GM12878 (cell line): ENCODE data around the gene SPOCD1. TPM values are rescaled to one million over a fixed set of nuclear protein-coding genes. Genes with fewer than 3 reads are reported as not detected.

ENCODE experiments used
- ATAC-seq: fragments of 200-7000 bp; cut with Tn5 transposase; 3 replicates; pipeline ENCODE4 v1.9.1; 2020; ENCODE audit warnings: mild to moderate bottlenecking, moderate library complexity
- BruUV-seq: library from RNA; stranded (reverse); fragments of 400-500 nt; replicated peaks from 2 replicates; lab custom pipeline; 2021; lab: Mats Ljungman, UMichigan
- CTCF ChIA-PET: fragments of 300-600 bp; sonication (Branson Sonifier 250); formaldehyde crosslinking; extraction: SDS; loops from one replicate; lab custom pipeline; 2021; ENCODE audit warnings: inconsistent platforms; lab: Yijun Ruan, JAX
- POLR2A ChIA-PET: fragments of 350-600 bp; formaldehyde crosslinking; extraction: SDS; loops from one replicate; lab custom pipeline; 2021; ENCODE audit warnings: inconsistent platforms; lab: Charles Lee
- RAD21 ChIA-PET: fragments of 300-600 bp; sonication (Branson Sonifier 250); formaldehyde crosslinking; loops from one replicate; lab custom pipeline; 2023; ENCODE audit warnings: antibody characterized with exemption; ENCODE audit not compliant: unreplicated experiment; lab: Charles Lee
- SMC1A ChIA-PET: fragments of 300-600 bp; sonication (Branson Sonifier 250); formaldehyde crosslinking; loops from one replicate; lab custom pipeline; 2023; ENCODE audit not compliant: unreplicated experiment, uncharacterized antibody; lab: Charles Lee
- DNase-seq: peaks from one replicate; pipeline ENCODE4 v3.0.0-alpha.2; 2011; ENCODE audit warnings: low read depth, low spot score
- FAIRE-seq: peaks from 3 replicates; lab custom pipeline; 2011; peaks lifted over from hg19 to GRCh38; lab: Jason Lieb, UNC
- H2AFZ ChIP-seq: 2 replicates; pipeline ENCODE4 v1.6.0; 2011; ENCODE audit warnings: low read depth, low read length, control low read depth; ENCODE audit not compliant: control insufficient read depth
- H3K27ac ChIP-seq: 2 replicates; pipeline ENCODE4 v1.5.1; 2011; ENCODE audit warnings: control low read depth; ENCODE audit not compliant: control insufficient read depth, insufficient read depth
- H3K27me3 ChIP-seq, 2 experiments: replicated peaks in 1 of 2; 2 replicates each; pipeline versions ENCODE4 v1.6.0 to v1.6.1; 2011; ENCODE audit warnings: low read length in 1 of 2; ENCODE audit not compliant: control insufficient read depth in 2 of 2, insufficient read depth in 2 of 2
- H3K36me3 ChIP-seq, 2 experiments: 2 replicates each; pipeline ENCODE4 v1.5.1; 2011; ENCODE audit warnings: low read length in 1 of 2; ENCODE audit not compliant: control insufficient read depth in 2 of 2, insufficient read depth in 2 of 2
- H3K4me1 ChIP-seq: 2 replicates; pipeline ENCODE4 v1.6.1; 2011; ENCODE audit warnings: mild to moderate bottlenecking, low read length, moderate library complexity, mixed read lengths; ENCODE audit not compliant: control insufficient read depth, insufficient read depth
- H3K4me2 ChIP-seq: 2 replicates; pipeline ENCODE4 v1.6.0; 2011; ENCODE audit warnings: control low read depth; ENCODE audit not compliant: control insufficient read depth, insufficient read depth
- H3K4me3 ChIP-seq: fragments of 200-600 bp; sonication (generic); 2 replicates; pipeline ENCODE4 v1.5.1; 2016
- H3K79me2 ChIP-seq: 2 replicates; pipeline ENCODE4 v1.6.0; 2011; ENCODE audit warnings: low read length; ENCODE audit not compliant: control insufficient read depth, insufficient read depth
- H3K9ac ChIP-seq: 2 replicates; pipeline ENCODE4 v1.8.0; 2011; ENCODE audit warnings: low read length, control low read depth, mixed read lengths; ENCODE audit not compliant: control insufficient read depth, insufficient read depth
- H3K9me3 ChIP-seq: replicated peaks from 3 replicates; pipeline ENCODE4 v1.5.1; 2011; ENCODE audit warnings: mild to moderate bottlenecking, low read length; ENCODE audit not compliant: control insufficient read depth, insufficient read depth
- H4K20me1 ChIP-seq: 2 replicates; pipeline ENCODE4 v1.6.0; 2011; ENCODE audit not compliant: control insufficient read depth, insufficient read depth
- EZH2 ChIP-seq: IDR thresholded peaks from 2 replicates; pipeline ENCODE4 v1.6.1; 2012; ENCODE audit warnings: low read depth, mild to moderate bottlenecking, control low read depth, inconsistent platforms, low read length, borderline replicate concordance; ENCODE audit not compliant: control insufficient read depth
- IKZF2 ChIP-seq, 2 experiments: fragments of 450-650 bp; IDR thresholded peaks; 2 replicates each; pipeline ENCODE4 v1.6.1; 2017; ENCODE audit warnings: mild to moderate bottlenecking in 2 of 2, moderate library complexity in 2 of 2
- PML ChIP-seq: IDR thresholded peaks from 2 replicates; pipeline ENCODE4 v1.6.1; 2012; ENCODE audit warnings: low read length, inconsistent platforms
- POLR2AphosphoS2 ChIP-seq: IDR thresholded peaks from 2 replicates; pipeline ENCODE4 v1.6.1; 2011; ENCODE audit warnings: low read depth, mild to moderate bottlenecking, low read length, improper control_type of control experiment, moderate library complexity
- RBBP5 ChIP-seq: fragments of 200-600 bp; sonication (generic); conservative IDR thresholded peaks from 2 replicates; pipeline ENCODE4 v1.6.1; 2016
- ZBTB40 ChIP-seq: fragments of 450-650 bp; IDR thresholded peaks from 2 replicates; pipeline ENCODE4 v1.6.1; 2016; ENCODE audit warnings: mild to moderate bottlenecking, moderate library complexity, borderline replicate concordance
- ZNF687 ChIP-seq: fragments of 450-650 bp; IDR thresholded peaks from 2 replicates; pipeline ENCODE4 v1.6.1; 2017; ENCODE audit warnings: mild to moderate bottlenecking, moderate library complexity
- WGBS: methylation state at CpG from one replicate; pipeline ENCODE4 v1.1.6; 2016; ENCODE audit warnings: low lambda C conversion rate; ENCODE audit not compliant: insufficient replicate concordance, insufficient coverage; ENCODE audit errors: missing lambda C conversion rate; 5-methylcytosine and 5-hydroxymethylcytosine counted together
- in situ Hi-C: fragments of 300-500 bp; cut with MboI; formaldehyde crosslinking; loops from 9 replicates; pipeline ENCODE4 v1.14.3; 2018; ENCODE audit warnings: mixed read lengths
- intact Hi-C: fragments of 100-400 bp; cut with micrococcal nuclease; formaldehyde crosslinking; loops from one replicate; pipeline ENCODE4 v1.14.2; 2022; ENCODE audit not compliant: unreplicated experiment
- polyA plus RNA-seq, 11 experiments: library from polyadenylated mRNA; depleted of rRNA in 4 of 11; unstranded in 6 of 11; stranded (reverse) in 5 of 11; fragments of >200 nt; fragmentation: Nextera tagmentation in 4 of 11; fragmentation: Illumina TruSeq in 1 of 11; extraction: Ambion mirVana in 4 of 11; extraction: Trizol in 1 of 11; gene quantifications; 1 replicate in 1 of 11; 2 replicates in 10 of 11; pipeline versions ENCODE4 v1.2.1 to v1.2.3, GENCODE V29; 2011 to 2016; ENCODE audit warnings: inconsistent platforms in 2 of 11, missing spikeins in 2 of 11, low read depth in 1 of 11
- total RNA-seq, 4 experiments: library from RNA; depleted of rRNA in 3 of 4; stranded (reverse); fragments of >200 nt in 3 of 4; fragmentation: Illumina TruSeq in 1 of 4; extraction: Trizol in 1 of 4; gene quantifications; 2 replicates each; pipeline versions ENCODE4 v1.2.1 to v1.2.3, GENCODE V29; 2013 to 2021

Gene SPOCD1
- total and polyA plus RNA-seq, 10 of the 15 experiments (the other 5 are each of a cell fraction or from before 2014, with no cell fraction given) = 0.02 to 0.65 (median 0.13) TPM; not detected in 4

GRCh38 chr1:31857863-31858262, 42.0 kb upstream of the SPOCD1 start:
- ChIA-PET SMC1A (interaction anchor here (0.8 to 3.2 kb wide), 7 partner anchors 12 to 116 kb away, joined by 3 to 16 read pairs (median 4); no protein-coding TSS in a partner anchor), RAD21 (interaction anchor here (5.2 kb wide), 1 partner anchor 105 kb away, joined by 51 read pairs; no protein-coding TSS in a partner anchor), CTCF (interaction anchor here (1.4 to 5.5 kb wide), 2 partner anchors 78 to 107 kb away, joined by 3 to 42 read pairs; no protein-coding TSS in a partner anchor), POLR2A (no interaction called here)
- intact Hi-C loops (no loop called here), in situ Hi-C loops (no loop called here)
- Histone ChIP-seq H3K4me3 (no peak overlapping the region), H3K4me1 (no peaks in the 10 kb centered on the region), H3K79me2 (no peaks in the 10 kb centered on the region), H4K20me1 (no peaks in the 10 kb centered on the region), H3K36me3 (no peaks in the 10 kb centered on the region), H2AFZ (no peak overlapping the region), H3K9me3 (no peaks in the 10 kb centered on the region), H3K27ac (no peak overlapping the region), H3K4me2 (no peak overlapping the region), H3K9ac (no peak overlapping the region), H3K27me3 (no peaks in the 10 kb centered on the region)
- no peak for TF ChIP-seq ZBTB40
- no peak for TF ChIP-seq PML
- no peak for TF ChIP-seq POLR2AphosphoS2
- TF ChIP-seq ZNF687 = no peak
- no peak for TF ChIP-seq RBBP5
- TF ChIP-seq EZH2 = no peak
- no peak for TF ChIP-seq IKZF2 (IDR thresholded peaks at IDR 0.05)
- no peak for FAIRE-seq
- ATAC-seq = no peak
- 73% methylated on average over 6 of the region's 6 CpGs for WGBS
- BruUV-seq = no TSS peak
- no peak for DNase-seq
